ENCODE measurements around the gene CD28.

DNA sequence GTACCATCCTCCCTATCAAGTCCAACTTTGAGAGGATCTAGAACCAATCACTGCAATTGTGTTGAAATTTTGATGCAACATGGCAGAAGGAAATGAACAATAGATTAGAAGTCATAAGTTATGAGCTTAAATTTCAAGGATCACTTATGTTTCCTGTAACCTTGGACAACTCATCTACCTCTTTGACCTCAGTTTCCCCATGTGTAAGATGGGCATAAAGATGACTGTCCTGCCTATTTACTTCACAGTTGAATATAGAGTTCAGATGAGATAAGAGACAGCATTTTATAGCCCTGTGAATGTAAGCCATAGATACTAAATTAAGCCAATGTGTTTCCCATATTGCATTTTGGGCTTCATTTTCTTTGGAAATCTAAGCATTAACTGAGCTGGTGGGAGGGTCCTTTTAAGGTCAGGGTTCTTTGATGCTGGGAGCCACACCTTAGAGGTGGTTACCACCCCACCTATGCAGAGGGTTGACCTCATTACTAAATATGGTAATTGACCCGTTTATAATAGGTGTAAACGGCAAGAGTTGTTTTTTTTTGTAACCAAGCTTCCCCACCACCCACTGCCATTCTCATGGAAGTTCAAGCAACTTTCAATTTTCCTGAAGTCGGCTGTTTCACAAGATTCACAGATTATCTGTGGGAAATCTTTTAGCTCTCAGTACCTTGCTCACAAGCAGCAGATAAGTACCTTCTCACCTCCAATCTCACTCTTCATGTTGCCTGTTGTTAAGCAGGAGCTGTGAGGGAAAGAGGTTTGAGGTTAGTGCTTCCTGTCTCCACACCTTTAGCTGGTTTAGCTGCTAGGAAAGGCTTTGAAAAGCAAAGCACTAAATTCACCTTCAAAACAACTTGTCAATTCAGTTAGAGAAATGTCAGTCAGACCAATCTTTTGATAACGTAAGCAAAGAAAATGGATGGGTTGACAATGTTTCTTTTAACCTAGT is 13.3 kb downstream of the CD28 start:
- TF ChIP-seq, protein P1, sequence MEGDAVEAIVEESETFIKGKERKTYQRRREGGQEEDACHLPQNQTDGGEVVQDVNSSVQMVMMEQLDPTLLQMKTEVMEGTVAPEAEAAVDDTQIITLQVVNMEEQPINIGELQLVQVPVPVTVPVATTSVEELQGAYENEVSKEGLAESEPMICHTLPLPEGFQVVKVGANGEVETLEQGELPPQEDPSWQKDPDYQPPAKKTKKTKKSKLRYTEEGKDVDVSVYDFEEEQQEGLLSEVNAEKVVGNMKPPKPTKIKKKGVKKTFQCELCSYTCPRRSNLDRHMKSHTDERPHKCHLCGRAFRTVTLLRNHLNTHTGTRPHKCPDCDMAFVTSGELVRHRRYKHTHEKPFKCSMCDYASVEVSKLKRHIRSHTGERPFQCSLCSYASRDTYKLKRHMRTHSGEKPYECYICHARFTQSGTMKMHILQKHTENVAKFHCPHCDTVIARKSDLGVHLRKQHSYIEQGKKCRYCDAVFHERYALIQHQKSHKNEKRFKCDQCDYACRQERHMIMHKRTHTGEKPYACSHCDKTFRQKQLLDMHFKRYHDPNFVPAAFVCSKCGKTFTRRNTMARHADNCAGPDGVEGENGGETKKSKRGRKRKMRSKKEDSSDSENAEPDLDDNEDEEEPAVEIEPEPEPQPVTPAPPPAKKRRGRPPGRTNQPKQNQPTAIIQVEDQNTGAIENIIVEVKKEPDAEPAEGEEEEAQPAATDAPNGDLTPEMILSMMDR (IDR thresholded peaks at IDR 0.05; ENCODE audit: low read length): no peak
- no peak for TF ChIP-seq EZH2 (IDR thresholded peaks at IDR 0.05; ENCODE audit: borderline replicate concordance, low read length)
